Measurements from ENCODE around the gene RP9.

Gene RP9

GRCh38 chr7:33050535-33051318 lies 58.5 kb downstream of the RP9 start:
- Histone ChIP-seq H3K9me3 (ENCODE audit: control insufficient read depth, low read length) (no peaks in the 10 kb centered on the region), H3K4me1 (ENCODE audit: control insufficient read depth, insufficient read depth, low read length) (no peaks in the 10 kb centered on the region), H3K27me3 (ENCODE audit: control insufficient read depth, insufficient read depth, low read length, poor library complexity, severe bottlenecking) (no peaks in the 10 kb centered on the region), H3K4me3 (ENCODE audit: insufficient read depth, low read depth, low read length) (no peak overlapping the region), H3K36me3 (ENCODE audit: control insufficient read depth, insufficient read depth, low read length) (no peaks in the 10 kb centered on the region), H3K27ac (ENCODE audit: insufficient read depth, low read depth, low read length, poor library complexity, severe bottlenecking) (no peak overlapping the region)
- 0% methylated on average over 1 of the region's 1 CpG for WGBS, 2 experiments

GRCh38 chr7:33048704-33049103 lies 60.5 kb downstream of the RP9 start:
- H3K27ac ChIP-seq (ENCODE audit: insufficient read depth, low read depth, low read length, poor library complexity, severe bottlenecking), result no peak overlapping the region
- WGBS, 2 experiments, result no CpG with 5 or more reads among the region's 1 CpG
- no peaks in the 10 kb centered on the region for H3K36me3 ChIP-seq (ENCODE audit: control insufficient read depth, insufficient read depth, low read length)
- no peaks in the 10 kb centered on the region for H3K27me3 ChIP-seq (ENCODE audit: control insufficient read depth, insufficient read depth, low read length, poor library complexity, severe bottlenecking)
- no peaks in the 10 kb centered on the region for H3K9me3 ChIP-seq (ENCODE audit: control insufficient read depth, low read length)
- H3K4me1 ChIP-seq (ENCODE audit: control insufficient read depth, insufficient read depth, low read length), result no peaks in the 10 kb centered on the region
- no peak overlapping the region for H3K4me3 ChIP-seq (ENCODE audit: insufficient read depth, low read depth, low read length)

- 90 to 92% methylated on average over 3 of the region's 3 CpGs for WGBS, 2 experiments
- Histone ChIP-seq H3K36me3 (ENCODE audit: control insufficient read depth, insufficient read depth, low read length) (no peaks in the 10 kb centered on the region), H3K4me1 (ENCODE audit: control insufficient read depth, insufficient read depth, low read length) (no peaks in the 10 kb centered on the region), H3K27ac (ENCODE audit: insufficient read depth, low read depth, low read length, poor library complexity, severe bottlenecking) (no peak overlapping the region), H3K27me3 (ENCODE audit: control insufficient read depth, insufficient read depth, low read length, poor library complexity, severe bottlenecking) (no peaks in the 10 kb centered on the region), H3K9me3 (ENCODE audit: control insufficient read depth, low read length) (no peaks in the 10 kb centered on the region), H3K4me3 (ENCODE audit: insufficient read depth, low read depth, low read length) (no peak overlapping the region)
These were observed 60.9 kb downstream of the RP9 start for GRCh38 chr7:33048257-33048656.

- no peak overlapping the region for H3K27ac ChIP-seq (ENCODE audit: insufficient read depth, low read depth, low read length, poor library complexity, severe bottlenecking)
- H3K4me1 ChIP-seq (ENCODE audit: control insufficient read depth, insufficient read depth, low read length), result no peaks in the 10 kb centered on the region
- H3K27me3 ChIP-seq (ENCODE audit: control insufficient read depth, insufficient read depth, low read length, poor library complexity, severe bottlenecking), result no peaks in the 10 kb centered on the region
- WGBS, 2 experiments, result 47 to 89% methylated on average over 1 to 2 of the region's 2 CpGs
- no peaks in the 10 kb centered on the region for H3K9me3 ChIP-seq (ENCODE audit: control insufficient read depth, low read length)
- no peaks in the 10 kb centered on the region for H3K36me3 ChIP-seq (ENCODE audit: control insufficient read depth, insufficient read depth, low read length)
- no peak overlapping the region for H3K4me3 ChIP-seq (ENCODE audit: insufficient read depth, low read depth, low read length)
These were observed 64.2 kb downstream of the RP9 start for GRCh38 chr7:33044986-33045385.

Measured in ectodermal cell (in vitro differentiated cells).